Measurements from ENCODE around the gene PTCD2.
"Not testable (repeated sequence)": the region's sequence is repeated elsewhere in the genome, so short reads cannot be mapped to it uniquely, and the experiment has no call there.

The PTCD2 gene

DNA sequence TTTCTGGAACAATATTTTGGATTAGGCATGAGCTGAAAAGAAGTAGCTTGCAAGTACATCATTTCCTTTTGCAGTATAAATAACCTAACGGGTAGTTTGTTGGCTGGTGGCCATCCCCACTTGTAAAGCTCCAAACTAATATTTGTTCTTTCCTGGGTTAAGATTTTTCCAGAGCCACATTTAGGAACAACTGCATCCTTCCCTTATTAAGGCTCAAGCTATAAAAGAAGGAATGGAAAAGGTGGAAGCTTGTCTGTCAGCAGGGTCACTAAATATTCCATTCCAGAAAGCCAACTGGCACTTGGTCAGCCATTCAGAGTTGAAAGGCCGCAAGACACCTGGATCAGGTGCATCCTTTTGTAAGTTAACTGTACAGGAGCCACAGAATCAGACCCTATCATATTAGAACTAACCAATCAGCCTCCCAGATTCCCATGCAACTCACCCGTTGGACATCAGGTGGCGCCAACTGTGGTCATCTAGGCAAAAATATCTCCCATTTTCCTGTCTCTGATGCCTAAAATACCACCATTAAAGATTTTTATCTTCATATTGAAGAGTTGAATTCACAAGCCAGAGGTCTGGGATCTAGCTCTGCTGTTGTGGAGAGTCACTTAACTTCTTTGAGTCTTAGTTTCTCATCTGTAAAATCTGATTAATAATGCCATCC is 82.9 kb downstream of the PTCD2 start:
- FAIRE-seq (no peak), DNase-seq (ENCODE audit: insufficient read length, low spot score) (no peak)
- TF ChIP-seq PAX5 (IDR thresholded peaks at IDR 0.05; ENCODE audit: insufficient read depth, low read length, severe bottlenecking) (no peak), POLR2AphosphoS5 (IDR thresholded peaks at IDR 0.05; ENCODE audit: low read depth, low read length) (no peak), TAF1 (IDR thresholded peaks at IDR 0.05; ENCODE audit: low read depth, low read length) (no peak), POLR2A (IDR thresholded peaks at IDR 0.05; ENCODE audit: low read depth, low read length) (no peak), SPI1 (IDR thresholded peaks at IDR 0.05; ENCODE audit: low read depth, low read length) (no peak), POU2F2 (IDR thresholded peaks at IDR 0.05; ENCODE audit: low read depth, low read length) (no peak)

DNA sequence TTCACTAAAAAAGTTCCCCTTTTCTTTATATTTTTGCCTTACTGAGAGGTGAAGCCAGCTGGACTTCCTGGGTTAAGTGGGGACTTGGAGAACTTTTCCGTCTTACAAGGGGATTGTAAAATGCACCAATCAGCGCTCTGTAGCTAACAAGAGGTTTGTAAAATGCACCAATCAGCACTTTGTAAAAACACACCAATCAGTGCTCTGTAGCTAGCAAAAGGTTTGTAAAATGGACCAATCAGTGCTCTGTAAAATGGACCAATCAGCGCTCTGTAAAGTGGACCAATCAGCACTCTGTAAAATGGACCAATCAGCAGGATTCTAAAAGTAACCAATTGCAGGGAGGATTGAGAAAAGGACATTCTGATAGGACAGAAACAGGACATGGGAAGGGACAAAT is 84.6 kb downstream of the PTCD2 start:
- not testable (repeated sequence) for FAIRE-seq; DNase-seq (ENCODE audit: insufficient read length, low spot score)

DNA sequence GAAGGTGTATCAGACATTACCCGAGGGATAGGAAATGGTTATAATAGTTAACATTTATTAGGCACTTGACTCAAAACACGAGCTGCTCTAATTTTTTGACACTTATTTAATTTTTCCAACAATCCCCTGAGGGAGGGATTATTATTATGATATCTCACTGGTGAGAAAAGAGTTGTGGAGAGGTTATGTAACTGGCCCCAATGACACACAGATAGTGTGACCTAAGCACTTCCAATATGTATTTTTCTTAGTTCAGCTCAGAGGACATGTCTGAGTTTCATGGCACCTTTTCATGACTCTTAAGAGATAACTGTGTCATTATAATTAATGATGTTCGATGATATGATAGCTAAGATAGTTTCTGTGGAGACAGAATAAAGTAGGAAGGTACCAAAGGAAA is 86.9 kb downstream of the PTCD2 start:
- TF ChIP-seq PAX5 (IDR thresholded peaks at IDR 0.05; ENCODE audit: insufficient read depth, low read length, severe bottlenecking), result no peak
- no peak for TF ChIP-seq SPI1 (IDR thresholded peaks at IDR 0.05; ENCODE audit: low read depth, low read length)
- no peak for TF ChIP-seq POU2F2 (IDR thresholded peaks at IDR 0.05; ENCODE audit: low read depth, low read length)
- TF ChIP-seq POLR2AphosphoS5 (IDR thresholded peaks at IDR 0.05; ENCODE audit: low read depth, low read length), result no peak
- TF ChIP-seq TAF1 (IDR thresholded peaks at IDR 0.05; ENCODE audit: low read depth, low read length), result no peak
- TF ChIP-seq POLR2A (IDR thresholded peaks at IDR 0.05; ENCODE audit: low read depth, low read length), result no peak
- FAIRE-seq, result no peak

DNA sequence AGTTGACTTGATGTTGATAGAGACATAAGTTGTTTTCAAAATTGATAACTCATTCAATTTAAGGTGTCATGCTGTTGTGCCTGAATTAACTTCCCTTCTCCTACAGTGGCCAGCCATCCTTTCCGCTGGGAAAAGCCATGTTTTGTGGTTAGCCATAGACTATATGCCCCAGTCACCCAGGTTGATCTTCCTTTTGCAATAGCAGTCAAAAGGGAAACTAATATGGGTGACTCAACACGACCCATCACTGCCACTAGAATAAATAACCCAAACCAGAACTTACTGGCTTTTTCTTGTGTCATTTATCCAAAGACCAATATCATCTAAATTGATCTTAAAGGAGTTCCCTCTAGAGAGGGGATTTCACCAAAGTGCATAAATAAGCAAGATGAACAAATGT is 87.4 kb downstream of the PTCD2 start:
- no peak for FAIRE-seq
- TF ChIP-seq POLR2A (IDR thresholded peaks at IDR 0.05; ENCODE audit: low read depth, low read length), result no peak
- no peak for TF ChIP-seq SPI1 (IDR thresholded peaks at IDR 0.05; ENCODE audit: low read depth, low read length)
- no peak for TF ChIP-seq TAF1 (IDR thresholded peaks at IDR 0.05; ENCODE audit: low read depth, low read length)
- TF ChIP-seq POU2F2 (IDR thresholded peaks at IDR 0.05; ENCODE audit: low read depth, low read length), result no peak
- no peak for TF ChIP-seq POLR2AphosphoS5 (IDR thresholded peaks at IDR 0.05; ENCODE audit: low read depth, low read length)
- TF ChIP-seq PAX5 (IDR thresholded peaks at IDR 0.05; ENCODE audit: insufficient read depth, low read length, severe bottlenecking), result no peak
- no peak for DNase-seq (ENCODE audit: insufficient read length, low spot score)

More for the DNA sequence above, 86.9 kb downstream of the PTCD2 start:
- DNase-seq (ENCODE audit: insufficient read length, low spot score), result no peak

DNA sequence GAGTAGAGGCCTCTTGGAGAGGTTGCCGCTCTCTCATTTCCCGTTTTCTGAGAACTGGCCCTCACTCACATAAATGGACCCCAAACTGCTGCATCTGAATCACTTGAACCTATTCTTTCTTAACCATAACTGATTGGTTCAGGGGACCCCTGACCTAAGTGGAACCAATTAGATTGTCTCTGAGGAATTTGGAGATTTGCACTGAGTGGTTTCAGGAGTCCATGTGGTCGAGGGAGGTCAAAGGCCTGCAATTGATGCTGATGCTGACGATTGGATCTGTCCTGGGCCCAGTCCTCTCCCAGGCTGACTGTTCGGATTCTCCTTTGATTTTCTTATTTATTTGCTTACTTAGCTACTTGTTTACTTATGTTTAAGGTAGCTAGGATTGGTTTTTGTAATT is 88.0 kb downstream of the PTCD2 start:
- no peak for TF ChIP-seq TAF1 (IDR thresholded peaks at IDR 0.05; ENCODE audit: low read depth, low read length)
- TF ChIP-seq POLR2A (IDR thresholded peaks at IDR 0.05; ENCODE audit: low read depth, low read length), result no peak
- TF ChIP-seq POLR2AphosphoS5 (IDR thresholded peaks at IDR 0.05; ENCODE audit: low read depth, low read length), result no peak
- TF ChIP-seq POU2F2 (IDR thresholded peaks at IDR 0.05; ENCODE audit: low read depth, low read length), result no peak
- TF ChIP-seq SPI1 (IDR thresholded peaks at IDR 0.05; ENCODE audit: low read depth, low read length), result no peak
- no peak for TF ChIP-seq PAX5 (IDR thresholded peaks at IDR 0.05; ENCODE audit: insufficient read depth, low read length, severe bottlenecking)
- FAIRE-seq (no peak), DNase-seq (ENCODE audit: insufficient read length, low spot score) (no peak)

DNA sequence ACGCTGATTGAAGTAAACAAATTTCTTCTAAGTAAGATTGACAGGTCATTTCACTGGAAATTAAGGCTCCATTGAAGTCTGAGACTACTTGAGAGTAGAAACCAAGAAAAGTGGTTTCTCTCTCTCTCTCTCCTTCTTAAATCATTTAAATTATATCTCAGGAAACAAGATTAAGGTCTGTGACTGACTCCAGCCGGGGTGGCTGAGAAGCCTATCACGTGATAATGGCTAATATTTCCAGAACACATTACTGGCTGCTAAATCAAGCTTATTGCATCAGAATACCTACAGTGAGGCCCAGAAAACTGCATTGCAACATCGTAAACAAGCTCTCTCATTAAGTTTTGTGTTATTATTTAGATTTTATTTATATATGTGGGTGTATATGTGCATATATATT is 88.4 kb downstream of the PTCD2 start:
- DNase-seq (ENCODE audit: insufficient read length, low spot score) (no peak), FAIRE-seq (no peak)
- no peak for TF ChIP-seq PAX5 (IDR thresholded peaks at IDR 0.05; ENCODE audit: insufficient read depth, low read length, severe bottlenecking)
- no peak for TF ChIP-seq POLR2A (IDR thresholded peaks at IDR 0.05; ENCODE audit: low read depth, low read length)
- no peak for TF ChIP-seq TAF1 (IDR thresholded peaks at IDR 0.05; ENCODE audit: low read depth, low read length)
- TF ChIP-seq POU2F2 (IDR thresholded peaks at IDR 0.05; ENCODE audit: low read depth, low read length), result no peak
- TF ChIP-seq SPI1 (IDR thresholded peaks at IDR 0.05; ENCODE audit: low read depth, low read length), result no peak
- no peak for TF ChIP-seq POLR2AphosphoS5 (IDR thresholded peaks at IDR 0.05; ENCODE audit: low read depth, low read length)

DNA sequence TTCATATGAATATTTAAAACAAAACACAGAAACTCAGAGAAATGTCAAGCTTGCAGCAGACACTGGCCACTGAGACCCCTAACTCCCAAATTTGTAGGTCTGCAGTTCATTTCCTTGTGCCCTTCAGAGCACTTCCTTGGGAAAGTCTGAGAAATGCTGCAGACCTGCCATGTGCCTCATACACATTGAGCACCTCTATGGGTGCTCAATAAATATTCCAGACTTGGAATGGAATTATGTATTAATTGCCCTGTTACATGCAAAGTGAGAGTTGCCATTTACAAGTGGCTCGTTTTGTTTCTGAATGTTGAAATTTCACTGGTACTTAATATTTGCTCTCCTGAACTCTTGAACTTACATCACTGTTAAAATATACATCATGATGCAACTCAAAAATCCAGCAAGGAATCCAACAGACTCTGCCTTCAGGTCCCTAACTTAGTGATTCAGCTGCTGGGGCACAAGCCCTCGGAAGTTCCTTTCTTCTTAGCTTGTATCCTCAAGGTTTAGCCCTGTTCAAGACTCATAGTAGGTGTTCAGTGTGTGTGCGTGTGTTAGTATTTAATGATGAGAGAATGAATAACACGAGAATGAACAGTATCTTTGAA is 90.6 kb downstream of the PTCD2 start:
- no peak for DNase-seq (ENCODE audit: insufficient read length, low spot score)
- no peak for FAIRE-seq
- no peak for TF ChIP-seq POU2F2 (IDR thresholded peaks at IDR 0.05; ENCODE audit: low read depth, low read length)
- TF ChIP-seq TAF1 (IDR thresholded peaks at IDR 0.05; ENCODE audit: low read depth, low read length), result no peak
- TF ChIP-seq PAX5 (IDR thresholded peaks at IDR 0.05; ENCODE audit: insufficient read depth, low read length, severe bottlenecking), result no peak

DNA sequence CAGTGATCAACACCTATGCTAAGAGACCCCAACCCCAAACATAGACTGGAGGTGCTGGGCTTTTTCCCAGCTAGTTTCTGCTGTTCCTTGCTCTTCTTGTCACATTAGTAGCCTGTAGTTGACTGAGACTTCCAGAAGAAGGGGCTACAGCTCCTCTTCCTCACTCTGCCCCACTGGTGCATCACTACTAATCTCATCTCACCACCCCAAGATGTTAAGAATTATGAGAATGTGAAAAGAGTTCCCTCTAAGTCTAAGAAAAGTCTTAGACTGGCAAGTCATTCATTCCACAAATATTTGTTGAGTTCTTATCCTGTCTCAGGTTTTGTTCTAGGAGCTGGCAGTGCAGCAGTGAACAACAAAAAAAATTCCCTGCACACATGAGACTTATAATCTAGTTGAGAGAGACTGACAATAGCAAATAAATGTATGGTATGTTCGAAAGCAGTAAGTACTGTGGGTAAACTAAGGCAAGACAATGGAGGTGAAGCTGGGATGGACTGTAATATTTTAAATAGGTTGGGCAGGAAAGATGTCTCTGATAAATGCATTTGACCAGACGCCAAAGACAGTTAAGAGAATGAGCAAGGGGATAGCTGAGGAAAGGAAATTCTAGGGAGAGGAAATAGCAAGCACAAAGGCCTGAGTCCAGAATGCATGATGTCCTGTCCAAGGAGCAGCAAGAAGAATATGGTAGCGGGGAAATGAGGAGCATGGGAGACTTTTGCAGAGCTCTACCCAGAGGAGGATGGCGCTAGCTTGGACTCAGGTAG is 92.3 kb downstream of the PTCD2 start:
- FAIRE-seq, result no peak
- DNase-seq (ENCODE audit: insufficient read length, low spot score), result no peak
- TF ChIP-seq POLR2AphosphoS5 (IDR thresholded peaks at IDR 0.05; ENCODE audit: low read depth, low read length), result no peak
- no peak for TF ChIP-seq SPI1 (IDR thresholded peaks at IDR 0.05; ENCODE audit: low read depth, low read length)
- no peak for TF ChIP-seq POLR2A (IDR thresholded peaks at IDR 0.05; ENCODE audit: low read depth, low read length)
- no peak for TF ChIP-seq POU2F2 (IDR thresholded peaks at IDR 0.05; ENCODE audit: low read depth, low read length)
- no peak for TF ChIP-seq PAX5 (IDR thresholded peaks at IDR 0.05; ENCODE audit: insufficient read depth, low read length, severe bottlenecking)
- no peak for TF ChIP-seq TAF1 (IDR thresholded peaks at IDR 0.05; ENCODE audit: low read depth, low read length)

DNA sequence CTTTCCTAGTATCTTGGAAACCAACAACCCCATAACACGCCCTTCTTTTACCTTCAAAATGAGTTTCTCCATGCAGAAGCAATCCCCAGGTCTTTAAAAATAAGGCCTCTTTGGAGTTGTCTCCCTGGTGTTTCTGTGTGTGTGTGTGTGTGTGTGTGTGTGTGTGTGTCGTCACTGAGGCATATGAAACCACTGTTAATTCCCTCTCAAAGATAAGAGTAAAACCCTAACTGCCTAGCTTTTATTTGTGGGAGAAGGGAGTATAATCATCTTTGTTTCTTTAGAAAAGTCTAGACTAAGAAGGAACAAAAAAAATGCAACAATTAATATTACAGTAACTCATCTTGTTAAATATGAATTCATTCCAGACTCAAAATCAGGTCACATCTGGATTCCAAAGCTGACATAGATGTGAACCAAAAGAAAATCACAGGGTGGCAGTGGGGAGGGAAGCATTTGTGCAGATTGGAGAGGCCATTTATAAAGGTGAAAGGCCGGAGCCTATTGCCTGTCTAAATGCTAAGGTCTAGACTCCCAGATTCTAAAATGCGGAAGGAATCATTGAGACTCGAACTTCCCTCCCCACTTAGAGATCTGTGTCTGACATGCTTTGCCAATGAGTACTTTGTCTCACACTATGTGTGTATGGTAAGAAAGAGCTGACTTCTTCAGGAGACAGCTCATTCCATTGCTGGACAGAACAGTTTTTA is 95.6 kb downstream of the PTCD2 start:
- FAIRE-seq (no peak), DNase-seq (ENCODE audit: insufficient read length, low spot score) (no peak)
- no peak for TF ChIP-seq POLR2AphosphoS5 (IDR thresholded peaks at IDR 0.05; ENCODE audit: low read depth, low read length)
- TF ChIP-seq POLR2A (IDR thresholded peaks at IDR 0.05; ENCODE audit: low read depth, low read length), result no peak
- TF ChIP-seq PAX5 (IDR thresholded peaks at IDR 0.05; ENCODE audit: insufficient read depth, low read length, severe bottlenecking), result no peak
- no peak for TF ChIP-seq TAF1 (IDR thresholded peaks at IDR 0.05; ENCODE audit: low read depth, low read length)
- no peak for TF ChIP-seq SPI1 (IDR thresholded peaks at IDR 0.05; ENCODE audit: low read depth, low read length)
- no peak for TF ChIP-seq POU2F2 (IDR thresholded peaks at IDR 0.05; ENCODE audit: low read depth, low read length)

Data from GM12891 (cell line).